ENCODE data around the gene SDK1.

Gene SDK1

DNA sequence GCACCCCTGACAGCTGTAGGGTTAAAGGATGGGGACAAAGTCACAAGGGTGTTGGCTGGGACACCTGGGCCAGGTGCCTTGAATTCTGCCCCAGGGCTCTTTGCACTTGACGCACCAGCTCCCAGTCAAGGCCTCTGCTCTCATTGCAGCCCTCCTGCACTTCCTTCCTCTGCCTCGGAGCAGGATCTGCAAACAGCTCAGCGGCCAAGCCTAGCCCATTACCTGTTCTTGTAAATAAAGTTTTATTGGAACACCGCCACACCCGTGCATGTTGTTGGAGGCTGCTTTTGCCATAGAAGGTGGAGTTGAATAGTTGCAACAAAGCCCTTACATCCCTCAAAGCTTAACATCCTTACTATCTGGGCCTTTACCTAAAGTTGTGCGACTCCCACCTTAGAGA, 897.2 kb downstream of the SDK1 start:
- no peak overlapping the region for H3K4me3 ChIP-seq (ENCODE audit: low read depth, low read length)
- no peak for DNase-seq

GRCh38 chr7:4200546-4201094, 899.6 kb downstream of the SDK1 start:
- DNase-seq, result no peak
- Histone ChIP-seq H3K23ac (ENCODE audit: low read length) (no peak overlapping the region), H4K8ac (ENCODE audit: low read depth, low read length) (no peak overlapping the region), H3K4ac (ENCODE audit: low read depth, low read length) (no peak overlapping the region), H3K14ac (ENCODE audit: low read length) (no peak overlapping the region), H3K4me2 (ENCODE audit: low read length) (no peak overlapping the region), H4K91ac (ENCODE audit: low read depth, low read length) (no peak overlapping the region), H3K18ac (ENCODE audit: low read length) (no peak overlapping the region), H3K27ac (ENCODE audit: low read depth, low read length) (no peak overlapping the region), H3K9ac (ENCODE audit: low read length) (no peak overlapping the region), H3K4me1 (ENCODE audit: control insufficient read depth in 1 of 2, insufficient read depth in 2 of 2, low read length in 2 of 2) (peaks cover 7 to 13% of the 10 kb centered on the region in 2 experiments), H2BK120ac (ENCODE audit: insufficient read depth, low read length, poor library complexity) (no peak overlapping the region), H4K12ac (ENCODE audit: low read depth, low read length) (no peak overlapping the region), H2BK5ac (ENCODE audit: low read depth, low read length, poor library complexity) (no peak overlapping the region), H2AK5ac (ENCODE audit: low read length) (no peak overlapping the region), H2BK12ac (ENCODE audit: low read length) (no peak overlapping the region), H3K36me3 (ENCODE audit: control insufficient read depth in 1 of 2, insufficient read depth in 2 of 2, low read length in 2 of 2) (peaks cover 0 to 1% of the 10 kb centered on the region in 2 experiments), H3K79me2 (ENCODE audit: control insufficient read depth, insufficient read depth, low read length, poor library complexity) (no peaks in the 10 kb centered on the region), H2AFZ (ENCODE audit: insufficient read depth, low read length, poor library complexity) (no peak overlapping the region), H3K27me3 (ENCODE audit: insufficient read depth, low read length) (no peaks in the 10 kb centered on the region), H3K9me3 (ENCODE audit: insufficient read depth, low read depth, low read length) (peaks cover 2% of the 10 kb centered on the region), H3K4me3 (ENCODE audit: low read depth, low read length) (no peak overlapping the region), H3K79me1 (ENCODE audit: low read length) (peaks cover 2% of the 10 kb centered on the region)
- no CpG with 5 or more reads among the region's 2 CpGs for WGBS (ENCODE audit: extremely low coverage, insufficient coverage, insufficient read length)

More for the DNA sequence above, 897.2 kb downstream of the SDK1 start:
- H3K23ac ChIP-seq (ENCODE audit: low read length), result no peak overlapping the region
- H3K4ac ChIP-seq (ENCODE audit: low read depth, low read length), result no peak overlapping the region
- H3K27ac ChIP-seq (ENCODE audit: low read depth, low read length), result no peak overlapping the region
- no peak overlapping the region for H4K8ac ChIP-seq (ENCODE audit: low read depth, low read length)
- no peak overlapping the region for H2BK120ac ChIP-seq (ENCODE audit: insufficient read depth, low read length, poor library complexity)
- no peak overlapping the region for H4K12ac ChIP-seq (ENCODE audit: low read depth, low read length)
- peaks cover 2% of the 10 kb centered on the region for H3K9me3 ChIP-seq (ENCODE audit: insufficient read depth, low read depth, low read length)
- peaks cover 0 to 4% of the 10 kb centered on the region in 2 experiments for H3K36me3 ChIP-seq (ENCODE audit: control insufficient read depth in 1 of 2, insufficient read depth in 2 of 2, low read length in 2 of 2)
- H3K9ac ChIP-seq (ENCODE audit: low read length), result no peak overlapping the region
- no peaks in the 10 kb centered on the region for H3K79me2 ChIP-seq (ENCODE audit: control insufficient read depth, insufficient read depth, low read length, poor library complexity)
- no peak overlapping the region for H3K4me2 ChIP-seq (ENCODE audit: low read length)
- no peak overlapping the region for H2BK12ac ChIP-seq (ENCODE audit: low read length)
- peaks cover 7 to 13% of the 10 kb centered on the region in 2 experiments for H3K4me1 ChIP-seq (ENCODE audit: control insufficient read depth in 1 of 2, insufficient read depth in 2 of 2, low read length in 2 of 2)
- no peak overlapping the region for H2AK5ac ChIP-seq (ENCODE audit: low read length)
- no peaks in the 10 kb centered on the region for H3K27me3 ChIP-seq (ENCODE audit: insufficient read depth, low read length)
- H3K18ac ChIP-seq (ENCODE audit: low read length), result no peak overlapping the region
- no peak overlapping the region for H3K14ac ChIP-seq (ENCODE audit: low read length)
- H3K79me1 ChIP-seq (ENCODE audit: low read length), result peaks cover 2% of the 10 kb centered on the region
- no CpG with 5 or more reads among the region's 6 CpGs for WGBS (ENCODE audit: extremely low coverage, insufficient coverage, insufficient read length)
- H2BK5ac ChIP-seq (ENCODE audit: low read depth, low read length, poor library complexity), result no peak overlapping the region
- no peak overlapping the region for H4K91ac ChIP-seq (ENCODE audit: low read depth, low read length)
- H2AFZ ChIP-seq (ENCODE audit: insufficient read depth, low read length, poor library complexity), result no peak overlapping the region

DNA sequence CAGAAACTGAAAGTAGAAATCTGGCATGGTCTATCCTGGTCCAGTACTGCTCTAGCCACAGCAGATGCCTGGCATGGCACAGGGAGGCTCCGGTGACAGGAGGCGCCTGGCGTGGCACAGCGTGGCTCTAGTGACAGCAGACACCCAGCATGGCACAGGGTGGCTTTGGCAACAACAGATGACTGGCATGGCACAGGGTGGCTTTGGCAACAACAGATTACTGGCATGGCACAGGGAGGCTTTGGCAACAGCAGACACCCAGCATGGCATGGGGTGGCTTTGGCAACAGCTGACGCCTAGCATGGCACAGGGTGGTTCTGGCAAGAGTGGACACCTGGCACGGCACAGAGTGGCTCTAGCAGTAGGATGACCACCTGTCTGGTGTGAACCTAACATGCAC, 900.5 kb downstream of the SDK1 start:
- H3K4me2 ChIP-seq (ENCODE audit: low read length), result no peak overlapping the region
- H2AFZ ChIP-seq (ENCODE audit: insufficient read depth, low read length, poor library complexity), result no peak overlapping the region
- no peak overlapping the region for H4K12ac ChIP-seq (ENCODE audit: low read depth, low read length)
- H3K23ac ChIP-seq (ENCODE audit: low read length), result no peak overlapping the region
- no peaks in the 10 kb centered on the region for H3K79me2 ChIP-seq (ENCODE audit: control insufficient read depth, insufficient read depth, low read length, poor library complexity)
- H3K4ac ChIP-seq (ENCODE audit: low read depth, low read length), result no peak overlapping the region
- H3K79me1 ChIP-seq (ENCODE audit: low read length), result peaks cover 2% of the 10 kb centered on the region
- H3K36me3 ChIP-seq (ENCODE audit: control insufficient read depth in 1 of 2, insufficient read depth in 2 of 2, low read length in 2 of 2), result peaks cover 2 to 6% of the 10 kb centered on the region in 2 experiments
- peaks cover 2% of the 10 kb centered on the region for H3K9me3 ChIP-seq (ENCODE audit: insufficient read depth, low read depth, low read length)
- no peak overlapping the region for H3K27ac ChIP-seq (ENCODE audit: low read depth, low read length)
- no CpG with 5 or more reads among the region's 6 CpGs for WGBS (ENCODE audit: extremely low coverage, insufficient coverage, insufficient read length)
- no peaks in the 10 kb centered on the region for H3K27me3 ChIP-seq (ENCODE audit: insufficient read depth, low read length)
- no peak overlapping the region for H3K14ac ChIP-seq (ENCODE audit: low read length)
- no peak overlapping the region for H3K9ac ChIP-seq (ENCODE audit: low read length)
- H4K91ac ChIP-seq (ENCODE audit: low read depth, low read length), result no peak overlapping the region
- no peak overlapping the region for H2BK120ac ChIP-seq (ENCODE audit: insufficient read depth, low read length, poor library complexity)
- H4K8ac ChIP-seq (ENCODE audit: low read depth, low read length), result no peak overlapping the region
- peaks cover 7 to 13% of the 10 kb centered on the region in 2 experiments for H3K4me1 ChIP-seq (ENCODE audit: control insufficient read depth in 1 of 2, insufficient read depth in 2 of 2, low read length in 2 of 2)
- DNase-seq, result no peak
- no peak overlapping the region for H3K18ac ChIP-seq (ENCODE audit: low read length)
- H3K4me3 ChIP-seq (ENCODE audit: low read depth, low read length), result peak overlapping the region; percentile 27
- H2AK5ac ChIP-seq (ENCODE audit: low read length), result no peak overlapping the region
- no peak overlapping the region for H2BK12ac ChIP-seq (ENCODE audit: low read length)
- no peak overlapping the region for H2BK5ac ChIP-seq (ENCODE audit: low read depth, low read length, poor library complexity)

DNA sequence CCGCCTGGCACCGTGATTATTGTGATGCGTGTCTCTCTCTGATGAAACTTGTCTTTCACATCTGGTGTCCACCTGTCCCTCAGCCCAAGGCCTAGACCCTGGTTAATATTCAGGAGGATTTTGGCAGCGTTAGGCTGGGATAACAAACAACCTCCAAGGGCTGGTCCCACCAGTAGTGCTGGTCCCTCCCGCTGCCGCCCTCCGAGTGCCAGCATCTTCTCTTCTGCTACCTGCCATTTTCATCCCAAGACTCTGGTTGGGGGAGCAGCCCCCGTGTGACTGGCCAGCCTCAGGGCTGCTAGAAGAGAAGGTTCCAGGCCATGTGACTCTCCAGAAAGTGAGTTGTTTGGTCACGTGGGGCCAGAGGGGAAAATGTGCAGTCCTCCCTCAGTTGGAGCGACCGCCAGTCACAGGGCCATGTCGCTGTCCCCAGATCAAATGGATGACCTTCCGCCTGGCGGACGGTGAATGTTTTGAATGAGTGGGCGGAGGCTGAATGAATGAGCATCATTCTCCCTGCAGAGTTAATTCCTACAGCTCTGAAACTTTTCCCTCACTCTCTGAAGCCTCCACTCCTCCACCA, 901.2 kb downstream of the SDK1 start:
- Histone ChIP-seq H4K12ac (ENCODE audit: low read depth, low read length) (no peak overlapping the region), H3K4me3 (ENCODE audit: low read depth, low read length) (no peak overlapping the region), H3K36me3 (ENCODE audit: control insufficient read depth in 1 of 2, insufficient read depth in 2 of 2, low read length in 2 of 2) (peaks cover 5 to 9% of the 10 kb centered on the region in 2 experiments), H3K27me3 (ENCODE audit: insufficient read depth, low read length) (no peaks in the 10 kb centered on the region), H3K79me2 (ENCODE audit: control insufficient read depth, insufficient read depth, low read length, poor library complexity) (no peaks in the 10 kb centered on the region), H3K79me1 (ENCODE audit: low read length) (peaks cover 2% of the 10 kb centered on the region), H3K4me2 (ENCODE audit: low read length) (no peak overlapping the region), H2BK120ac (ENCODE audit: insufficient read depth, low read length, poor library complexity) (no peak overlapping the region), H2AFZ (ENCODE audit: insufficient read depth, low read length, poor library complexity) (no peak overlapping the region), H3K9ac (ENCODE audit: low read length) (no peak overlapping the region), H4K8ac (ENCODE audit: low read depth, low read length) (no peak overlapping the region), H3K14ac (ENCODE audit: low read length) (no peak overlapping the region), H3K23ac (ENCODE audit: low read length) (no peak overlapping the region), H2BK12ac (ENCODE audit: low read length) (no peak overlapping the region), H3K9me3 (ENCODE audit: insufficient read depth, low read depth, low read length) (peaks cover 2% of the 10 kb centered on the region), H2BK5ac (ENCODE audit: low read depth, low read length, poor library complexity) (no peak overlapping the region), H3K27ac (ENCODE audit: low read depth, low read length) (no peak overlapping the region), H4K91ac (ENCODE audit: low read depth, low read length) (no peak overlapping the region), H3K4ac (ENCODE audit: low read depth, low read length) (no peak overlapping the region), H3K4me1 (ENCODE audit: control insufficient read depth in 1 of 2, insufficient read depth in 2 of 2, low read length in 2 of 2) (peaks cover 7 to 13% of the 10 kb centered on the region in 2 experiments), H3K18ac (ENCODE audit: low read length) (no peak overlapping the region), H2AK5ac (ENCODE audit: low read length) (no peak overlapping the region)
- WGBS (ENCODE audit: extremely low coverage, insufficient coverage, insufficient read length), result no CpG with 5 or more reads among the region's 16 CpGs
- no peak for DNase-seq

Measured in trophoblast cell (in vitro differentiated cells and primary cell).